Activated B cell treated with CpG ODN at 0.5 μM for 24 hours (primary cell): ENCODE data around the gene ZNFX1. TPM values are rescaled to one million over a fixed set of nuclear protein-coding genes. Genes with fewer than 3 reads are reported as not detected.
A peak's percentile ranks its signal among the peaks of the same experiment; 100 is the strongest.

Experiments
- ATAC-seq: fragments of 200-7000 bp; cut with Tn5 transposase; one replicate; pipeline ENCODE4 v1.10.0; 2021; ENCODE audit warnings: low read depth, mild to moderate bottlenecking, moderate library complexity
- CTCF ChIA-PET: fragments of 350-600 bp; sonication (Branson Sonifier 250); formaldehyde crosslinking; loops from one replicate; lab custom pipeline; 2021; ENCODE audit warnings: antibody characterized with exemption; lab: Charles Lee
- POLR2A ChIA-PET: fragments of 350-600 bp; sonication (Branson Sonifier 250); formaldehyde crosslinking; loops from one replicate; lab custom pipeline; 2021; ENCODE audit warnings: antibody characterized with exemption; lab: Charles Lee
- DNase-seq: peaks from one replicate; pipeline ENCODE4 v3.0.0; 2022
- H3K27ac Mint-ChIP-seq: one replicate; pipeline ENCODE4 v1.8.0; 2020; ENCODE audit warnings: mixed read lengths
- H3K27me3 Mint-ChIP-seq: one replicate; pipeline ENCODE4 v1.8.0; 2021; ENCODE audit warnings: mixed read lengths
- H3K36me3 Mint-ChIP-seq: one replicate; pipeline ENCODE4 v1.8.0; 2021; ENCODE audit warnings: low read depth, mixed read lengths
- H3K4me1 Mint-ChIP-seq: one replicate; pipeline ENCODE4 v1.8.0; 2021; ENCODE audit warnings: mixed read lengths
- H3K4me3 Mint-ChIP-seq: one replicate; pipeline ENCODE4 v1.8.0; 2020; ENCODE audit warnings: mild to moderate bottlenecking, mixed read lengths
- H3K9me3 Mint-ChIP-seq: one replicate; pipeline ENCODE4 v1.8.0; 2020; ENCODE audit warnings: mixed read lengths
- CTCF ChIP-seq: fragments of 200-600 bp; IDR thresholded peaks from one replicate; pipeline ENCODE4 v1.8.0; 2022; ENCODE audit warnings: antibody characterized with exemption, mild to moderate bottlenecking
- intact Hi-C: fragments of 100-400 bp; cut with micrococcal nuclease; formaldehyde crosslinking; loops from one replicate; pipeline ENCODE4 v1.15.1; 2024
- total RNA-seq: library from RNA; stranded (reverse); gene quantifications from 2 replicates; pipeline ENCODE4 v1.2.3, GENCODE V29; 2022

The ZNFX1 gene
- total RNA-seq, 1 donor from 2014 or later: 51.9 TPM

GRCh38 chr20:49275636-49276035 is 2.2 kb downstream of the ZNFX1 start:
- Mint-ChIP-seq H3K4me3 (no peak overlapping the region), H3K36me3 (peaks cover 72% of the 10 kb centered on the region), H3K27me3 (no peaks in the 10 kb centered on the region), H3K4me1 (peaks cover 60% of the 10 kb centered on the region), H3K27ac (peak overlapping the region; percentile 98), H3K9me3 (peaks cover 5% of the 10 kb centered on the region)
- ATAC-seq (no peak), DNase-seq (no peak)
- POLR2A ChIA-PET: interaction anchor here (0.8 to 2.3 kb wide), 5 partner anchors 16 to 229 kb away, joined by 3 to 10 read pairs (median 5); partner anchors contain the start of genes CSE1L and DDX27
- CTCF ChIA-PET: no interaction called here
- no peak for TF ChIP-seq CTCF
- intact Hi-C loops: loop anchor here (1.0 to 10.0 kb wide), 6 partner anchors 7 to 1923 kb away; partner anchors contain the start of genes CEBPB, PREX1 and PTPN1

GRCh38 chr20:49275216-49275615 is 2.6 kb downstream of the ZNFX1 start:
- no peak for TF ChIP-seq CTCF
- H3K9me3 Mint-ChIP-seq: peaks cover under 1% of the 10 kb centered on the region

GRCh38 chr20:49273696-49274277 is 4.1 kb downstream of the ZNFX1 start:
- ChIA-PET CTCF (no interaction called here), POLR2A (no interaction called here)
- ATAC-seq (no peak), DNase-seq (no peak)
- Mint-ChIP-seq H3K27ac (no peak overlapping the region), H3K4me3 (no peak overlapping the region), H3K9me3 (peaks cover 3% of the 10 kb centered on the region), H3K4me1 (peaks cover 58% of the 10 kb centered on the region), H3K27me3 (no peaks in the 10 kb centered on the region), H3K36me3 (peaks cover 71% of the 10 kb centered on the region)
- intact Hi-C loops: loop anchor here (10.0 kb wide), 2 partner anchors 449 to 1241 kb away; partner anchors contain the start of genes PREX1 and PTPN1
- no peak for TF ChIP-seq CTCF

More at GRCh38 chr20:49275216-49275615, 2.6 kb downstream of the ZNFX1 start:
- intact Hi-C loops: loop anchor here (5.0 to 10.0 kb wide), 5 partner anchors 43 to 1923 kb away; partner anchors contain the start of genes CEBPB, PREX1 and PTPN1
- Mint-ChIP-seq H3K27me3 (no peaks in the 10 kb centered on the region), H3K27ac (peak overlapping the region; percentile 98), H3K36me3 (peaks cover 72% of the 10 kb centered on the region), H3K4me1 (peaks cover 60% of the 10 kb centered on the region), H3K4me3 (no peak overlapping the region)
- no peak for ATAC-seq
- ChIA-PET CTCF (no interaction called here), POLR2A (interaction anchor here (1.3 to 2.3 kb wide), 2 partner anchors 44 to 56 kb away, joined by 3 to 8 read pairs; partner anchors contain the start of gene DDX27)
- DNase-seq: no peak

DNA sequence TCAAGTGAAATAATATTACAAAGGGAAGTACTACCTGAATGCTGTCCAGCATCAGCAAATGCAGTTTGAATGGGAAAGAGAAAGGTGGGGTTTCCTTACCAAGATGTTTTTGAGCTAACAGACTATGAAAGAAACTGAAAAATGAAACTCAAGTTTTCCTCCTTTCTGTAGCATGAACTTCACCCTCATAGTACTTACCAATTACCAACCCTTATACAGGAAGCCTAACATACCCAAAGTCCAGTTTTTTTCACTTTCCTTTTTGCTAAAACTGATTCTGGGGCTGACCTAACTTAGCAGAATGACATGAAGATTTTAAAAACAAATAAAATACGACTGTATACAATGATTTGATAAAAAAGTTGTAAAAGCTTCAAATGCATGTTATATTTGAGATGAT is 5.2 kb downstream of the ZNFX1 start:
- H3K4me3 Mint-ChIP-seq: no peak overlapping the region
- intact Hi-C loops: loop anchor here (10.0 kb wide), 2 partner anchors 448 to 1242 kb away; partner anchors contain the start of genes PREX1 and PTPN1
- peaks cover 6% of the 10 kb centered on the region for H3K9me3 Mint-ChIP-seq
- TF ChIP-seq CTCF: no peak
- POLR2A ChIA-PET: interaction anchor here (0.6 to 0.7 kb wide), 2 partner anchors 13 to 15 kb away, joined by 3 to 5 read pairs; no protein-coding TSS in a partner anchor
- peaks cover 74% of the 10 kb centered on the region for H3K36me3 Mint-ChIP-seq
- peaks cover 64% of the 10 kb centered on the region for H3K4me1 Mint-ChIP-seq
- ATAC-seq (no peak), DNase-seq (no peak)
- CTCF ChIA-PET: interaction anchor here (1.1 kb wide), 1 partner anchor 56 kb away, joined by 4 read pairs; no protein-coding TSS in a partner anchor
- no peaks in the 10 kb centered on the region for H3K27me3 Mint-ChIP-seq
- peak overlapping the region; percentile 53 for H3K27ac Mint-ChIP-seq

- intact Hi-C loops: loop anchor here (10.0 kb wide), 2 partner anchors 446 to 1244 kb away; partner anchors contain the start of genes PREX1 and PTPN1
- Mint-ChIP-seq H3K4me3 (no peak overlapping the region), H3K9me3 (peaks cover 6% of the 10 kb centered on the region), H3K4me1 (peaks cover 66% of the 10 kb centered on the region), H3K27ac (no peak overlapping the region), H3K36me3 (peaks cover 78% of the 10 kb centered on the region), H3K27me3 (no peaks in the 10 kb centered on the region)
- no peak for ATAC-seq
- DNase-seq: no peak
- CTCF ChIA-PET: no interaction called here
- POLR2A ChIA-PET: interaction anchor here (0.6 to 1.1 kb wide), 2 partner anchors 9 to 92 kb away, joined by 3 read pairs; no protein-coding TSS in a partner anchor
- TF ChIP-seq CTCF: no peak
Measured at GRCh38 chr20:49270736-49271135, 7.1 kb downstream of the ZNFX1 start.
